ENCODE measurements around the gene PTPRG.

PTPRG gene

GRCh38 chr3:62300617-62301016, 739.2 kb downstream of the PTPRG start:
- no peak for TF ChIP-seq ZBTB7A (IDR thresholded peaks at IDR 0.05; ENCODE audit: low read depth)
- TF ChIP-seq EP300 (IDR thresholded peaks at IDR 0.05; ENCODE audit: borderline replicate concordance): no peak
- TF ChIP-seq CEBPB (IDR thresholded peaks at IDR 0.05): no peak
- TF ChIP-seq, protein P1, sequence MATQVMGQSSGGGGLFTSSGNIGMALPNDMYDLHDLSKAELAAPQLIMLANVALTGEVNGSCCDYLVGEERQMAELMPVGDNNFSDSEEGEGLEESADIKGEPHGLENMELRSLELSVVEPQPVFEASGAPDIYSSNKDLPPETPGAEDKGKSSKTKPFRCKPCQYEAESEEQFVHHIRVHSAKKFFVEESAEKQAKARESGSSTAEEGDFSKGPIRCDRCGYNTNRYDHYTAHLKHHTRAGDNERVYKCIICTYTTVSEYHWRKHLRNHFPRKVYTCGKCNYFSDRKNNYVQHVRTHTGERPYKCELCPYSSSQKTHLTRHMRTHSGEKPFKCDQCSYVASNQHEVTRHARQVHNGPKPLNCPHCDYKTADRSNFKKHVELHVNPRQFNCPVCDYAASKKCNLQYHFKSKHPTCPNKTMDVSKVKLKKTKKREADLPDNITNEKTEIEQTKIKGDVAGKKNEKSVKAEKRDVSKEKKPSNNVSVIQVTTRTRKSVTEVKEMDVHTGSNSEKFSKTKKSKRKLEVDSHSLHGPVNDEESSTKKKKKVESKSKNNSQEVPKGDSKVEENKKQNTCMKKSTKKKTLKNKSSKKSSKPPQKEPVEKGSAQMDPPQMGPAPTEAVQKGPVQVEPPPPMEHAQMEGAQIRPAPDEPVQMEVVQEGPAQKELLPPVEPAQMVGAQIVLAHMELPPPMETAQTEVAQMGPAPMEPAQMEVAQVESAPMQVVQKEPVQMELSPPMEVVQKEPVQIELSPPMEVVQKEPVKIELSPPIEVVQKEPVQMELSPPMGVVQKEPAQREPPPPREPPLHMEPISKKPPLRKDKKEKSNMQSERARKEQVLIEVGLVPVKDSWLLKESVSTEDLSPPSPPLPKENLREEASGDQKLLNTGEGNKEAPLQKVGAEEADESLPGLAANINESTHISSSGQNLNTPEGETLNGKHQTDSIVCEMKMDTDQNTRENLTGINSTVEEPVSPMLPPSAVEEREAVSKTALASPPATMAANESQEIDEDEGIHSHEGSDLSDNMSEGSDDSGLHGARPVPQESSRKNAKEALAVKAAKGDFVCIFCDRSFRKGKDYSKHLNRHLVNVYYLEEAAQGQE (IDR thresholded peaks at IDR 0.05; ENCODE audit: low read depth): no peak
- no peak for TF ChIP-seq NFIC (IDR thresholded peaks at IDR 0.05)
- no peak for TF ChIP-seq TCF12 (IDR thresholded peaks at IDR 0.05; ENCODE audit: low read depth)
- TF ChIP-seq CREB1 (IDR thresholded peaks at IDR 0.05; ENCODE audit: low read depth): no peak
- TF ChIP-seq, protein P2, sequence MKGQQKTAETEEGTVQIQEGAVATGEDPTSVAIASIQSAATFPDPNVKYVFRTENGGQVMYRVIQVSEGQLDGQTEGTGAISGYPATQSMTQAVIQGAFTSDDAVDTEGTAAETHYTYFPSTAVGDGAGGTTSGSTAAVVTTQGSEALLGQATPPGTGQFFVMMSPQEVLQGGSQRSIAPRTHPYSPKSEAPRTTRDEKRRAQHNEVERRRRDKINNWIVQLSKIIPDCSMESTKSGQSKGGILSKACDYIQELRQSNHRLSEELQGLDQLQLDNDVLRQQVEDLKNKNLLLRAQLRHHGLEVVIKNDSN (IDR thresholded peaks at IDR 0.05): no peak
- no peak for TF ChIP-seq YY1 (IDR thresholded peaks at IDR 0.05; ENCODE audit: low read depth)
- TF ChIP-seq RAD21 (IDR thresholded peaks at IDR 0.05; ENCODE audit: low read depth): no peak
- TF ChIP-seq FOXM1 (IDR thresholded peaks at IDR 0.05; ENCODE audit: borderline replicate concordance, low read depth): no peak

- TF ChIP-seq TCF12 (IDR thresholded peaks at IDR 0.05; ENCODE audit: low read depth): no peak
- no peak for TF ChIP-seq CREB1 (IDR thresholded peaks at IDR 0.05; ENCODE audit: low read depth)
- TF ChIP-seq FOXM1 (IDR thresholded peaks at IDR 0.05; ENCODE audit: borderline replicate concordance, low read depth): no peak
- TF ChIP-seq TAF1 (IDR thresholded peaks at IDR 0.05; ENCODE audit: low read depth): no peak
- TF ChIP-seq NFIC (IDR thresholded peaks at IDR 0.05): no peak
- TF ChIP-seq ZBTB7A (IDR thresholded peaks at IDR 0.05; ENCODE audit: low read depth): no peak
- no peak for TF ChIP-seq CEBPB (IDR thresholded peaks at IDR 0.05)
- no peak for TF ChIP-seq YY1 (IDR thresholded peaks at IDR 0.05; ENCODE audit: low read depth)
- TF ChIP-seq, protein P3, sequence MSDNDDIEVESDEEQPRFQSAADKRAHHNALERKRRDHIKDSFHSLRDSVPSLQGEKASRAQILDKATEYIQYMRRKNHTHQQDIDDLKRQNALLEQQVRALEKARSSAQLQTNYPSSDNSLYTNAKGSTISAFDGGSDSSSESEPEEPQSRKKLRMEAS (IDR thresholded peaks at IDR 0.05): no peak
- TF ChIP-seq RAD21 (IDR thresholded peaks at IDR 0.05; ENCODE audit: low read depth): no peak
- TF ChIP-seq EGR1 (IDR thresholded peaks at IDR 0.05): no peak
- TF ChIP-seq EP300 (IDR thresholded peaks at IDR 0.05; ENCODE audit: borderline replicate concordance): no peak
- TF ChIP-seq, protein P2 (IDR thresholded peaks at IDR 0.05): no peak
- no peak for TF ChIP-seq TEAD4 (IDR thresholded peaks at IDR 0.05)
- TF ChIP-seq, protein P1 (IDR thresholded peaks at IDR 0.05; ENCODE audit: low read depth): no peak
Measured at GRCh38 chr3:62312201-62312600, 750.8 kb downstream of the PTPRG start.

DNA sequence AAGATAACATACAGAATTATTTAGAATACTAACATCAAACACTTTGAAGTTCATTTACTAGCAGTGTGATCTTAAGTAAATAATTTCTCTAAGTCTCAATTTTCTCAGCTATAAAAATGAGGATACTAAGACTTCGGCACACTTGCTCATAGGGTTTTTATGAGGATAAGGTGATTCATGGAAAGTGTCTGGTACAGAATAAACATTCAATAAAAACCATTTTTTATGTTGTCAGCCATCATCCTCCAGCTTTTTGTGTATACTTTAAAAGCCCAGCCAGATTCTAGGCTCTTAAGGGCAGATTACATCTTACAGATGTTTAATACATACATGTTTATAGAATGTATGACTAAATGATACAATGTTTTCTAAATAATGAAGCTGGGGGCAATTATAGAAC, 755.2 kb downstream of the PTPRG start:
- no peak for TF ChIP-seq NFIC (IDR thresholded peaks at IDR 0.05)
- no peak for TF ChIP-seq EGR1 (IDR thresholded peaks at IDR 0.05)
- no peak for TF ChIP-seq RAD21 (IDR thresholded peaks at IDR 0.05; ENCODE audit: low read depth)
- no peak for TF ChIP-seq YY1 (IDR thresholded peaks at IDR 0.05; ENCODE audit: low read depth)
- TF ChIP-seq, protein P1 (IDR thresholded peaks at IDR 0.05; ENCODE audit: low read depth): no peak
- no peak for TF ChIP-seq CEBPB (IDR thresholded peaks at IDR 0.05)
- no peak for TF ChIP-seq ZBTB7A (IDR thresholded peaks at IDR 0.05; ENCODE audit: low read depth)
- TF ChIP-seq, protein P3 (IDR thresholded peaks at IDR 0.05): no peak

GRCh38 chr3:62318365-62318751, 757.0 kb downstream of the PTPRG start:
- TF ChIP-seq, protein P2 (IDR thresholded peaks at IDR 0.05): no peak
- TF ChIP-seq, protein P3 (IDR thresholded peaks at IDR 0.05): no peak
- no peak for TF ChIP-seq CREB1 (IDR thresholded peaks at IDR 0.05; ENCODE audit: low read depth)
- no peak for TF ChIP-seq ZBTB7A (IDR thresholded peaks at IDR 0.05; ENCODE audit: low read depth)
- TF ChIP-seq RAD21 (IDR thresholded peaks at IDR 0.05; ENCODE audit: low read depth): no peak
- TF ChIP-seq, protein P1 (IDR thresholded peaks at IDR 0.05; ENCODE audit: low read depth): no peak
- no peak for TF ChIP-seq NFIC (IDR thresholded peaks at IDR 0.05)
- TF ChIP-seq CEBPB (IDR thresholded peaks at IDR 0.05): no peak
- no peak for TF ChIP-seq EGR1 (IDR thresholded peaks at IDR 0.05)
- TF ChIP-seq TEAD4 (IDR thresholded peaks at IDR 0.05): no peak
- no peak for TF ChIP-seq FOXM1 (IDR thresholded peaks at IDR 0.05; ENCODE audit: borderline replicate concordance, low read depth)
- TF ChIP-seq TCF12 (IDR thresholded peaks at IDR 0.05; ENCODE audit: low read depth): no peak
- no peak for TF ChIP-seq TAF1 (IDR thresholded peaks at IDR 0.05; ENCODE audit: low read depth)
- TF ChIP-seq YY1 (IDR thresholded peaks at IDR 0.05; ENCODE audit: low read depth): no peak
- no peak for TF ChIP-seq EP300 (IDR thresholded peaks at IDR 0.05; ENCODE audit: borderline replicate concordance)
